Tibial artery (tissue), 4 donors: Measurements from ENCODE around the gene IGF2R.

Source experiments
- DNase-seq, 2 donors: peaks; one replicate each; pipeline ENCODE4 v3.0.0-alpha.2; 2019
- H3K27ac ChIP-seq, 2 donors: fragments of 200-600 bp; sonication (generic) in 1 of 2; 1 replicate in 1 of 2; 2 replicates in 1 of 2; pipeline ENCODE4 v1.5.1; 2018 to 2019; ENCODE audit warnings: mild to moderate bottlenecking in 1 of 2
- H3K27me3 ChIP-seq, 2 donors: fragments of 200-600 bp; sonication (generic) in 1 of 2; one replicate each; pipeline versions ENCODE4 v1.5.1 to v1.6.0; 2016 to 2019
- H3K36me3 ChIP-seq, 3 donors: fragments of 200-600 bp; sonication (generic) in 2 of 3; one replicate each; pipeline ENCODE4 v1.5.1; 2016 to 2019; ENCODE audit warnings: mild to moderate bottlenecking in 2 of 3
- H3K4me1 ChIP-seq, 4 donors: fragments of 200-600 bp; sonication (generic) in 2 of 4; 1 replicate in 3 of 4; 2 replicates in 1 of 4; pipeline ENCODE4 v1.5.1; 2016 to 2019
- H3K4me3 ChIP-seq, 2 donors: fragments of 200-600 bp; sonication (generic) in 1 of 2; 1 replicate in 1 of 2; 2 replicates in 1 of 2; pipeline ENCODE4 v1.5.1; 2018 to 2019; ENCODE audit warnings: mild to moderate bottlenecking in 2 of 2
- H3K9me3 ChIP-seq, 3 donors: fragments of 200-600 bp; sonication (generic) in 1 of 3; one replicate each; pipeline ENCODE4 v1.5.1; 2016 to 2019
- CTCF ChIP-seq, 2 experiments: fragments of 200-600 bp in 1 of 2; fragments of 450-650 bp in 1 of 2; IDR thresholded peaks; one replicate each; pipeline ENCODE4 v1.5.1; 2017 to 2019; ENCODE audit warnings: antibody characterized with exemption in 2 of 2, mild to moderate bottlenecking in 1 of 2, moderate library complexity in 1 of 2
- intact Hi-C: fragments of 100-400 bp; cut with DNase I; formaldehyde crosslinking; loops from one replicate; pipeline ENCODE4 v1.15.0; 2023; ENCODE audit warnings: low total_unique reads

The IGF2R gene

GRCh38 chr6:159969921-159970320 is 1.0 kb downstream of the IGF2R start:
- Histone ChIP-seq H3K4me3 (peak overlapping the region; percentile 97 to 100), H3K9me3 (no peaks in the 10 kb centered on the region), H3K4me1 (peaks cover 0 to 48% (median 19%) of the 10 kb centered on the region in 4 donors), H3K36me3 (no peaks in the 10 kb centered on the region), H3K27ac (peak overlapping the region; percentile 89 to 91), H3K27me3 (no peaks in the 10 kb centered on the region)
- DNase-seq = peak in 1 of 2 donors; percentile 63
- intact Hi-C loops = loop anchor here (5.0 kb wide), 2 partner anchors 72 to 178 kb away; partner anchors contain the start of gene MRPL18
- no peak for TF ChIP-seq CTCF (IDR thresholded peaks at IDR 0.05)

GRCh38 chr6:159970659-159971063 is 1.8 kb downstream of the IGF2R start:
- no peaks in the 10 kb centered on the region for H3K9me3 ChIP-seq
- intact Hi-C loops = loop anchor here (5.0 kb wide), 1 partner anchor 72 kb away; no protein-coding TSS in a partner anchor
- peak overlapping the region in 1 of 2 donors; percentile 100 for H3K4me3 ChIP-seq
- peak overlapping the region; percentile 89 to 91 for H3K27ac ChIP-seq
- DNase-seq = no peak
- H3K27me3 ChIP-seq = no peaks in the 10 kb centered on the region
- H3K4me1 ChIP-seq = peaks cover 0 to 48% (median 19%) of the 10 kb centered on the region in 4 donors
- no peak for TF ChIP-seq CTCF (IDR thresholded peaks at IDR 0.05)
- H3K36me3 ChIP-seq = no peaks in the 10 kb centered on the region

GRCh38 chr6:159971341-159972178 is 2.7 kb downstream of the IGF2R start:
- no peaks in the 10 kb centered on the region for H3K36me3 ChIP-seq
- TF ChIP-seq CTCF (IDR thresholded peaks at IDR 0.05) = no peak
- H3K4me1 ChIP-seq = peaks cover 0 to 49% (median 19%) of the 10 kb centered on the region in 4 donors
- intact Hi-C loops = loop anchor here (5.0 kb wide), 1 partner anchor 71 kb away; no protein-coding TSS in a partner anchor
- no peak overlapping the region for H3K4me3 ChIP-seq
- no peak for DNase-seq
- no peaks in the 10 kb centered on the region for H3K9me3 ChIP-seq
- H3K27me3 ChIP-seq = no peaks in the 10 kb centered on the region
- no peak overlapping the region for H3K27ac ChIP-seq

- peaks cover 0 to 60% (median 30%) of the 10 kb centered on the region in 4 donors for H3K4me1 ChIP-seq
- H3K27me3 ChIP-seq = no peaks in the 10 kb centered on the region
- TF ChIP-seq CTCF (IDR thresholded peaks at IDR 0.05) = no peak
- H3K36me3 ChIP-seq = no peaks in the 10 kb centered on the region
- H3K27ac ChIP-seq = no peak overlapping the region
- DNase-seq = no peak
- intact Hi-C loops = loop anchor here (5.0 kb wide), 1 partner anchor 70 kb away; no protein-coding TSS in a partner anchor
- H3K4me3 ChIP-seq = no peak overlapping the region
- H3K9me3 ChIP-seq = no peaks in the 10 kb centered on the region
Measured at GRCh38 chr6:159972506-159973268, 3.8 kb downstream of the IGF2R start.

GRCh38 chr6:159973406-159973805 is 4.5 kb downstream of the IGF2R start:
- no peak overlapping the region for H3K4me3 ChIP-seq
- no peak for DNase-seq
- TF ChIP-seq CTCF (IDR thresholded peaks at IDR 0.05) = no peak
- H3K27ac ChIP-seq = no peak overlapping the region
- H3K9me3 ChIP-seq = no peaks in the 10 kb centered on the region
- peaks cover 0 to 62% (median 34%) of the 10 kb centered on the region in 4 donors for H3K4me1 ChIP-seq
- H3K27me3 ChIP-seq = no peaks in the 10 kb centered on the region
- intact Hi-C loops = loop anchor here (5.0 kb wide), 1 partner anchor 69 kb away; no protein-coding TSS in a partner anchor
- no peaks in the 10 kb centered on the region for H3K36me3 ChIP-seq
